ENCODE measurements around the gene PWWP2B.

GRCh38 chr10:132415255-132415654 is 18.3 kb downstream of the PWWP2B start:
- TF ChIP-seq ARNT (IDR thresholded peaks at IDR 0.05) (no peak), L3MBTL2 (conservative IDR thresholded peaks at IDR 0.05) (no peak), NFRKB (IDR thresholded peaks at IDR 0.05) (no peak), ELF4 (IDR thresholded peaks at IDR 0.05) (no peak), SP1 (IDR thresholded peaks at IDR 0.05) (no peak)

All from HEK293T (cell line).